H1 (cell line): ENCODE results near the gene TINCR. TPM values are rescaled to one million over a fixed set of nuclear protein-coding genes. Genes with fewer than 3 reads are reported as not detected.
A peak's percentile ranks its signal among the peaks of the same experiment; 100 is the strongest.

Source experiments
- ATF2 ChIP-seq: IDR thresholded peaks from 2 replicates; pipeline ENCODE4 v1.6.1; 2012; ENCODE audit warnings: low read length, inconsistent platforms
- MAX ChIP-seq: IDR thresholded peaks from 2 replicates; pipeline ENCODE4 v1.6.1; 2012; ENCODE audit warnings: inconsistent platforms
- PHF8 ChIP-seq: fragments of 200-600 bp; sonication (generic); conservative IDR thresholded peaks from 2 replicates; pipeline ENCODE4 v1.7.1; 2012; ENCODE audit warnings: low read depth, mild to moderate bottlenecking, inconsistent platforms, low read length, moderate library complexity
- SP4 ChIP-seq: IDR thresholded peaks from 2 replicates; pipeline ENCODE4 v1.6.1; 2012; ENCODE audit warnings: low read length, inconsistent platforms
- polyA plus RNA-seq, 7 experiments: library from polyadenylated mRNA; depleted of rRNA in 3 of 7; stranded (reverse) in 5 of 7; unstranded in 2 of 7; fragments of >200 nt in 5 of 7; fragments of 200-250 nt in 2 of 7; gene quantifications; 1 replicate in 5 of 7; 2 replicates in 1 of 7; 4 replicates in 1 of 7; pipeline versions ENCODE4 v1.2.1 to v1.2.3, GENCODE V29; 2011 to 2013; ENCODE audit warnings: missing spikeins in 2 of 7, mixed read lengths in 2 of 7
- total RNA-seq: library from RNA; stranded (reverse); fragmentation: NEBNext Ultra II Directional; extraction: Animal tissue kit (Norgen Biotek cat#: 25700); gene quantifications from 2 replicates; pipeline ENCODE4 v1.2.1, GENCODE V29; 2021

The TINCR gene
- total and polyA plus RNA-seq, 2 of the 8 experiments (the other 6 are each of a cell fraction or from before 2014, with no cell fraction given): 0.52 to 1.4 TPM

- TF ChIP-seq ATF2 (no peak), SP4 (no peak), PHF8 (no peak), MAX (0 out of 2 replicates have a peak, but pooled peaks have one; percentile 26)
Observed at GRCh38 chr19:5547881-5548280, 19.9 kb downstream of the TINCR start (continued).
